Measurements from ENCODE around the gene FRMD4A.
"Not testable (repeated sequence)": the region's sequence is repeated elsewhere in the genome, so short reads cannot be mapped to it uniquely, and the experiment has no call there.

The FRMD4A gene

DNA sequence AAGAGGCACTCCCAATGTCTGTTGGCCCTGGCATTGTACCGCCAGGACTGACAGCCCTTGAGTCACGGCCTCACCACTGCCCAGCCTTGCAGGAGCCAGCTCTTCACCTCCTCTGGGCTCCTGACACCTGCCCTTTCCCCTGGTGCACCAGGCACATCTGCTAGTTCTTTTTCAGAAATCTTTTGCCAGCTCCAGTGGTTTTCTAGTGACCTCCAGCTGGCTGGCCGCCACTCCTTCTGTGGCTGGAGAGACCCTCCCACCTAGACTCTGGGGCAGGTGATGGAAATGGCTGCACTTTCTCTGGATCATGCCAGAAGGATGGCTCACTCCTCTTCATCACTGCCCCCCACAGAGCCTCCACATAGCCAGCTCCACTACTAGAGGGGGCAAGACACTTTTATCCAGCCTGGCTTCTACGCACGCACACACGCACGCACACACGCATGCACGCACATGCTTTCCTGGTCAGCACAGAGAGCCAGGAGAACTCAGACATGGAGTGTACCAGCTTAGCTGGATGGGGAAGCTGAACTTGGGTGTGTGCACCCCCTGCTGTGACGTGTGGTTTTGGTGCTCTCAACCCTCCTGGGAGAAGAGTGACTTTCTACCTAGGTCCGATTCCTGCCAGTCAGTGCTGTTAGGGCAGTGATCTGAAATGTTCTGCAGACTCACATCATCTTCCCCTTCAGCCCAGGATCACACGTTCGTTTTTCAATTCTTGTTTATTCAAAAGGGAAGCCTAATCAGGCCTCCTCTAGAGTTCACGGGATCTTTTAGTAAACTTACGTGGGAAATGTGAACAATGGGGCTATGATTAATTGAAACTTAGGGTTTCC is 522.0 kb downstream of the FRMD4A start:
- in situ Hi-C loops (cut with HindIII; ENCODE audit: low sequenced_read_pairs), result no loop called here

DNA sequence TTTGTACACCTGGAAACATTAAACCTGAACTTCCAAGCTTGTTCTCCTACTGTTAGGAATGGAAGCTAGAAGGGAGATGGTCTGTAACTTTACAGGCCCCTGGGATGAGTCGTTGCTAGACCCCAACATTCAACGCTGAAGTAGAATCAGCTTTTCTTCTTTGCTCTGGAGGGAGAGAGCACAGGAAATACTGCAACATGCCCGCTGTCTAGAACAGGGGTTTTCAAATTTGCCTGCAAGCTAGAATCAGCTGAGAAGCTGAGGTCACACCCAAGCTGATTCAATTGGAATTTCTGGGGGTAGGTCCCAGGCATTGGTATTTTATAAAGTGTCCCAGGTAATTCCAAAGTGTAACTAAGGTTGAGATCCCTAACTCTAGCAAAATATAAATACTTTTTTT is 524.3 kb downstream of the FRMD4A start:
- in situ Hi-C loops (cut with HindIII; ENCODE audit: low sequenced_read_pairs), result no loop called here

DNA sequence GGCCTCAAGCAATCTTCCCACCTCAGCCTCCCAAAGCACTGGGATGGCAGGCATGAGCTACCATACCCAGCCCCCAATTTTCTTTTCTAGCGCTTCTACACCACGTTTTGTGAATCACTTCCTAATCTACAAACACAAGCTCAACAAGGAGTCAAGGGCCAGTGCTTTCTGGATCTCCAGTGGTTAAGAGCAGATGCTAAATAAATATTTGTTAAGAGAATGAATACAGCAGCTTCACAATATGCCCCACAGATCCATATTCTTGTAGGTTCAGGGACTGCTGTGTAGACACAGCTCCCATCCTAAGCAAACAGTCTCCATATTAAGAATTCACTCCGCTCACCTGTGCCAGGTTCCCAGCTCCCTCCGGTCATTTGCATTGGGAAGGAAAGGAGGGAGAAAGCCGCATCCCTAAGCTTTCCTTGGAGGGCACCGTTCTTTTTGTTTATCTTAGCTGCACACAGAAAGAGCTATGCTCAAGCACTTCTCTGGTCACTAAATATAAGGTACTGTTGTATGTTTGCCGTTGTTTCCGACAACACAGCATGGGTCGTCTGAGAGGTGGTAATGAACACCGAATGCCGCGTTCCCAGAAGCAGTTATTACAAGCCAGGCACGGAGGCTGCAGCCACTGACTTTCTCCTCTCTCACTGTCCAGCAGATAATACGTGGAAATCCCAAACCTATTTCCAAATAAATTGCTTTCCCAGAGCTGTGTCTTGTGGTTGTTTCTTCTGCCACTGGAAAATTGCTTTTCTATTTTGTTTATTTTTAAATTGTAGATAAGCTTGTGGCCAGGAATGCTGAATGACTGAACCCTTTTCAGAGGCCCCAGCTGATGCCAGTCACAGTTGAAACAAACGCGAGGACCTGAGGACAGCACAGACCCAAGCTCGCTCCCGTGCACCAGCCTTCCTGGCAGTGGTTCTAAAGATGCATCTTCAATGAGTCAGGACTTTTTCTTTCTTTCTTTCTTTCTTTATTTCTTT is 526.9 kb downstream of the FRMD4A start:
- in situ Hi-C loops (cut with HindIII; ENCODE audit: low sequenced_read_pairs), result no loop called here

DNA sequence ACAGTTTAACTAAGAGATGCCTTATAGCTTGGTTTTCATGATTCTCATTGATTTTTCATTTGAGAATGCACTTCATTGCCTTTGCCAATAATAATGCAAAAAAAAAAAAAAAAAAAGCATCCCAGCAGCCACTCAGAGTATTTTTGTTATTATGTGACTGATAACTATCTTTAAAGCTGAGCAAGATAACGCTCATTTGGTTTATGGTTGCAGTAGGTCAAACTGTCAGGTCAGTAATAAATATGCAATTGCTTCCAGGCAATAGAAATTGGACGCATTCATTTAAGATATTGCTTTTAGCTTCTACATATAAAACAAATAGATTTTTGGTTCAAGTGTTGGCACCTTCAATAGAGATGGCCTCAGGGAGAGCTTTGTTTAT is 528.8 kb downstream of the FRMD4A start:
- in situ Hi-C loops (cut with HindIII; ENCODE audit: low sequenced_read_pairs), result no loop called here

DNA sequence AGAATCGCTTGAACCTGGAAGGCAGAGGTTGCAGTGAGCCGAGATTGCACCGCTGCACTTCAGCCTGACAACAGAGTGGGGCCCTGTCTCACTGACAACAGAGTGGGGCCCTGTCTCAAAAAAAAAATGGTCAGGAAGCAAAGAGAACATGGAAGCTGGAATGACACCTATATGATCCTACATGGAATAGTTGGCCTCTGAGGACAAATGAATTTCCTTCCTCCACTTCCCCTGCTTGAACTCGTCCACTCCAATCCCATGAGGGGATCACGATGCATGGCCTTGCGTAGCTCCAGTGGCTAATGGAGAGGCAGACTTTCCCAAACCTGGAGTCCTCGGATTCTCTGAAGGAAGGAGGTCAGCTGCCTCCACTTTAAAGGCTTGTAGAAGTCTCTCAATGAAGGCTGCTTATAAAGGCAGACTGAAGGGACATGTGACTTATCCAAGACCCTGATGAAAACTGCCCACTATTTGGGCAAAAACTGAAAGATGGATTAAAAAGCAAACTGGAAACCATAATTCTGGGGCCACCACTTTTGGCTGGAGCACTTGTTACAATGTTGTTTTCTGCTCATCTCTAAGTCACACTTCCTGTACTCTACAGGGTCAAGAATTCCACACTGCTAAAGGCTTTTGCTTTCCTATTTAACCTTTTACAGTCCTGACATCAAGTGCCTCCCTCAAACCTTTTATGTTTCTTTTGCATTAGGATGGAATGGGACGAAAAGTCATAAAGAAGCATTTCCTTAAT is 529.4 kb downstream of the FRMD4A start:
- in situ Hi-C loops (cut with HindIII; ENCODE audit: low sequenced_read_pairs), result no loop called here

DNA sequence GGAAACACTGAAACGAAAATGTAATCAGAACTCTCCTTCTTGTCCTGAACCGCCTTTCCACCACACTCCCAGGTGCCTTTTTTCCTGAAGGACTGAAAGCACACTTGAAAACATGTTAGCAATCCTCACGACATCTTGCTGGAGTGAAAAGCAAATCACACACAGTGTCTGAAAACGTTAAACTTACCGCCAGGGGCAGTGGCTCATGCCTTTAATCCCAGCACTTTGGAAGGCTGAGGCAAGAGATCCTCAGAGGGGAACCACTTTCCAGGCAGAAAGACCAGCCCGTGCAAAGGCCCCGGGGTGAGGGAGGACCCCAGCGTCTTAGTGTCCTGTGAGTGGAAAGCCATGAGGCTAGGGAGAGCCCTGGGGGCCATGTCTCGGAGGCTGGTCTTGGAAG is 533.6 kb downstream of the FRMD4A start:
- in situ Hi-C loops (cut with HindIII; ENCODE audit: low sequenced_read_pairs), result no loop called here

DNA sequence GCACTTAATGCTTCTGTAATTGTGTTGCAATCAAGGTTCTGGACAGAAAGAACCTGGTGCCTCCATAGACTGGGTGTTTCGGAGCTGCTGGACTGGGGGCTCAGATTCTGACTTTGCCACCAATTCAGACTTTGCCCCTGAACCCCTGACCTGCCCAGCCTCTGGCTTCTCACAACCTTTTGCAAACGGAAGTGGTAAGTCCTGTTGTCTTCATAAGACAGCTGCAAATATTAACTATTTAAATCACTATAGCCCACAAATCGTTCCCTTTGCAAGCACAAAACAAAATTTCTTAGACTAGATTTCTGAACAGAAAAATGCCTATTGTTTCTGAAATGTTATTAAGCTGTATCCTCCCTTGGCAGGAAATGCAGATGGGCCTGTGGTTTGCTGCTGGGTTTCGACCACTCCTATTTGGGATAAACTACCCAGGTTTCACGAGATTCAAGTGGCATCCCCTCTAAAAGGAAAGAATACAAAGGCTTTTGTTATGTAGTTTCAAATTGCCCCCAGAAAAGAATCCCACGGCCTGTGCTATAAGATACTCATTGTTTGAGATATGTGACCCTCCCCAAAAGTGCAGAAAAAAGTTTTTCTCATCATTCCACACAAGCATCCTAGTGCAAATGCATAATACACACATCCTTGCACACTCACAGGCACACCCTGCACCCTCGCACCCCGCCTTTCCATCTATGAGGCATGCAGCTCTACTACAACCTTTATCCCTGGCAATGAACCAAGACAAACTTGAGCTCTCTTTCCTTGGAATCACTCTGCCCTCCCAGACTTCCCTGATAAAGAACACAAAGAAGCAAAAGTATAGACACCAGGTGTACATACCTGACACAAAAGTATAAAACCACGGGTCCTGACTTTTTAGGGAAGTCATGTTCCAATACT is 534.8 kb downstream of the FRMD4A start:
- in situ Hi-C loops (cut with HindIII; ENCODE audit: low sequenced_read_pairs), result no loop called here

DNA sequence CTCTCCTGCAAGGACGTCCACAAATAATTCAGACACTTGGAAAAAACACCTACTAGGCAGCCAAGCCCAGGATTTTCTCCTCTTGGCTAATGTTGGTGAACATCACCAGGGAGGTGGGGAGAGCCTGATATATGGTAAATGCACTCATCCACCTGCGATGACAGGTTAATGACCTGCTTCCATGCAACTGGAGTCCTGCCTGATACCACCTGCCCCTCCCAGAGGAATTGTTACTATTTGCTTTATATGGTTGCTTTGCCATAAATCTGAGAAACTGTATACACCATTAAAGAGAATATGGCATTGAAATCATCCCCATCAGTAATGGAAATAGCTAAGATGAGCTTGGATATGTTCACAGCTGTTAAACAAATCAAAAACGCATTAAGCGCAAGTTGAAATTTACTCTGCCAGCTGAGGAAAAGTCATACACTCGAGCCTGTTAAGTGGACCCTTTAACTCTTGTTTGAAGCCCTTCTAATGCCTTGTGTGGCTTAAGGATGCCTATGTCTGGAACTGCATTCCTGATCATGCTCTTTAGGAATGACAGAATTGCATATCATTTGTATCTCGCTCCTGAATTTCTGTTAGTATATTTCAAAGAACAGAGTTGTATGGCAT is 535.6 kb downstream of the FRMD4A start:
- in situ Hi-C loops (cut with HindIII; ENCODE audit: low sequenced_read_pairs), result no loop called here

DNA sequence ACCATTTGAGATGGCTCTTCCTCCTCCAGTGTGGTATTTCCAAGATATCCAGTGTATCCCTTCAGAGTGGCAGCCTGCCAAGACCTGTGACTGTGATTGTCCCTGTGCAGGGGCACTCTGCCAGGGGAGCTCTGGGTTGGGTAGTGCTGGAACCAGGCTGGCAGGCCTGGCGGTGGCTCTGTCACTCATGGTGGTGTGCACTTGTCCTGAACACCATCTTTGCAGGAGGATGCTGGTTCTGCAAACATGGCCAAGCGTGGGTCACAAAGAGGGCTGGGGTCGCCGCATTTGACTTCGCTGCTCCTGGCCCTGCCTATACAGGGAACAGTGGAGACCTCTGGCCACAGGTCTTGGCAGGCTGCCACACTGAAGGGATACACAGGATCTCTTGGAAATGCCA is 538.7 kb downstream of the FRMD4A start:
- in situ Hi-C loops (cut with HindIII; ENCODE audit: low sequenced_read_pairs), result no loop called here

DNA sequence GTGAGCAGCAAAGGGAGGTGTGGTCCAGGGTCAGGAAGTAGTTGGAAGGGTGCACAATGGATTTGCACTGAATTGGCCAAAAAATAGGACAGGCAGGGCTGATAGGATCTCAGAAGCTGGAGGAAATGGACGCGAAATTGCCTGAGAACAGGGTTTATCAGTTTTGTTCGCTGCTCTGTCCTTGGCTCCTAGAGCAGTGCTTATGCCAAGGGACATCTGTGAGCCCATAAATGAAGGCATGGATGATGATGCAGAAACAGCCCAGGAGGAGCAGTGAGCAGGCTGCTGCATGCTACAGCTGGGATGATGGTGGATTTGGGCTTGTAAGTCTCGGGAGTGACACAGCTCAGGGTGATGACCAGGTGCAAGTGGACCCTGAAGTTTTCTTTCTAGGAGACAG is 539.2 kb downstream of the FRMD4A start:
- in situ Hi-C loops (cut with HindIII; ENCODE audit: low sequenced_read_pairs), result no loop called here

DNA sequence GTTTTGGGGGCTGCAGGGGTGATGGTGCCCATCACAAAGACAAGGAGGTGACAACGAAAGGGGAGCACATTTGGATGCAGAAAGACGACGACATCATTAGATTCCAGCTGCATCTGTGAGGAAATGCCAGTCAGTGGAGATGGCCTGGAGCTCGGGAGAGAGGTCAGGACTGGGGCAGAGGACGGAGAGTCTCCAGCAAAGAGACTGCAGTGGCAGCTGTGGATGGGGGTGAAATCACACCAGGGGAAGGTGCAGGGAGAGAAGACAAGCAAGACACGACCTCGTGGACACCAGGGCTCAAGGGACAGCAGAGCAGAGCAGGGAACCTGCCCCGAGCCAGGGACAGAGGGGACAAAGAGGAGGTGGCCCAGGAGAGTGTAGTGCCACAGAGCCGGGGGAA is 540.5 kb downstream of the FRMD4A start:
- in situ Hi-C loops (cut with HindIII; ENCODE audit: low sequenced_read_pairs), result no loop called here

DNA sequence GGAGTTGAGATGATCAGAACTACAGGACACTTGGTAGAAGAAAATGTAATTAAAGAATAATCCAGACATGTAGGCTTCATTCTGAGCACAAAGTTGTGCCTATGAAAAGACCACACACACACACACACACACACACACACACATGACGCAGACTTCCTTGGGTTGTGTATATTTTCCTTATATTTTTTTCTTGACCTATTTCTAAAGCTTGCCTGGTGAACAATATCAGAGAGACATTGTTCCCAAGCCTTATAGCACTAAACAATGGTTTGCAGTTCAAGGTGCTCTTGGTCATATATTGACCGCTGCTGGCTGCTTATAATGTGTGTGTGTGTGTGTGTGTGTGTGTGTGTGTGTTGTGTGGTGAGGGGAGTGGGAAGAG is 541.3 kb downstream of the FRMD4A start:
- in situ Hi-C loops (cut with HindIII; ENCODE audit: low sequenced_read_pairs), result no loop called here

DNA sequence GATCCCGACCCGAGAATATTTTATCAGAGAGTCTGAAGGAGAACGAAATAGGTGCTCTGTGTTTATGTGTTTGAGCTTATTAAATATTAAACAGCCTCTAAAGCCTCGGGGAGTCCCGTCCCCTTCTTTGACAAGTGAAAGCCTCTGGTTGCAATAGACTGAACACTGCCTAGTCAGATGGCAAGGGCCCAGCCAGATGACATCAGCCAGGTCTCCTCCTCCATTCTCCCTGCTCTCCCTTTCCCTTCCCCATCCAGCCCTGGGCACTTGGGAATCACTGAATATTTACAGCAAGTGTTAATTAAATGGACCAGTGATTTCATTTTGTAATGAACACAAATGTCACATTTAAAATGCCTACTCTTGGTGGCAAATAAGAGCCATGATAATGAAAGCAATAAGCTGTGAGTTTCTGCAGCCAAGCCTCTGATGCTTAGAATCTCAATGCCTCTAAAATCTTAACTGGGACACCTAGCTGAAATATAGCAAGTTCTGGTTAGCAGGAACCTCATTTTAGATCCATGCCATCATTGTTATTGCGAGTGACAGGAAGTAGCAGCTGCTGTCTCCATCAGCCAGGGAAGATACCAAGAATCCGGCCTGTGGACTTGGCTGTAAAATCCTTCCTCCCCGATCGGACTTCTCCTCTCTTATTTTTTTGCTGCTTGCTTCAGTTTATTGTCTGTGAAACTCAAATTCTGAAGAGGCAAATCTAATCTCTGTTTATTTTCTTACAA is 541.8 kb downstream of the FRMD4A start:
- in situ Hi-C loops (cut with HindIII; ENCODE audit: low sequenced_read_pairs), result no loop called here

DNA sequence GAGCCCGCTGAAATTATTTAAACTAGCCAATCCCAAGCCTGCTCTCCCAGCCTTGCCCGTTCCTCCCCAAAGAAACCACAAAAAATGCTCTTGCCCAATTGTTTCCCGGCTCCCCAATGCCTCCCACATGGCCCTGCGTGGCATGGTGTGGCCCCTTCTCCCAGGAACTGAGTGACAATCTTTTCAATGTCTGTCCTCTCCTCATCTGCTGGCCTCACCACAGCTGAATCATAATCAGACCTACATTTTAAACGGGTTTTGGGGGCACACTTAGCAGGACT is 542.5 kb downstream of the FRMD4A start:
- in situ Hi-C loops (cut with HindIII; ENCODE audit: low sequenced_read_pairs), result no loop called here

DNA sequence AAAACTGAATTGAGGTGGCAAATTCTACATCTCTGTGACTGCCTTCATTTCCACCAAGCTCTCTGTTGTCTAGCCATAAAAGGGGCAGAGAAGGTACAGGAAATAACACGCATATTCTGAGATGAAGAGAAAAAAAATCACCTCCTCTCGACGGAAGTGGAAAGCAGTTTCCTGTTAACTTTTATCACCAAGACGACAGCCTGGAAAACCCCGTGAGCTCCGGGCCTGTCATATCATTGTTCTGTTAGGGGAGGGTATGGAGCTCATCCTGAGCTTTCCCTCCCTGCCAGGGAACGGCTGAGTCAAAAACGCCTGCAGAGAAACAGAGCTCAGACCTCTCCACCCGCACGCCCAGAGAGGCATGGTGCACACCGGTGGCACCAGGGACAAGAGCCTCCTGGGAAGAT is 543.7 kb downstream of the FRMD4A start:
- in situ Hi-C loops (cut with HindIII; ENCODE audit: low sequenced_read_pairs), result no loop called here

DNA sequence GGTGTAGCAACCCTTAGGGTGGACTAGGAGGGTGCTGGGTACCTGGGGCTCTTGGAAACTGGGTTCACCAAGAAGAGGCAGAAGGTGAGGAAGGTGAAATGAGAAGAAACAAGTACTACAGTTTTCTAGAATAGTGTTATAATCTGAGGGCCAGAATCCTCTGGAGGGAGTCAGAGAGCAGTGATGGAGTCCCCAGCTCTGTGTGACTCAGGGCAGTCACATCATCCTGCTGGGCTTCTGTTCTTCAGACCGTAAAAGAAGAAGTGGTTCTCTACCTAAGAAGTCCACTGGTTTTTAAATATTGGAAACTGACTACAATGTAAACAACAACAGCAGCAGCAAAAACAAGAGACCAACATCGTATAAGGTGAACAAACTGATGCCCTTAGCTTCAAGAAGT is 546.7 kb downstream of the FRMD4A start:
- in situ Hi-C loops (cut with HindIII; ENCODE audit: low sequenced_read_pairs), result no loop called here

DNA sequence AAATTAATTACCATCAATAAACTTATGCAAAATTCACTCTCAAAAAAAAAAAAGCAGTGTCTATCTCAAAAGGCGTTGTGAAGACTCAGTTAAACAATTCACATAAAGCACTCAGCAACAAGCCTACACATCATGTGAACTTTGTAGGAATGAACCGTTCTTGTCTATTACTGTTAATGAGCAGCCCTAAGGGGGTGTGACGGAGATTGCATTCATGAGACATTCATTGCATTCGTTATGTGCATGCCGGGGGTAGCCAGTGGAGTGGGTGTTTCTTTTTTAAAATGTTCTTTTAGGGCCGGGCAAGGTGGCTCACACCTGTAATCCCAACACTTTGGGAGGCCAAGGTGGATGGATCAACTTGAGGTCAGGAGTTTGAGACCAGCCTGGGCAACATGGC is 551.0 kb downstream of the FRMD4A start:
- in situ Hi-C loops (cut with HindIII; ENCODE audit: low sequenced_read_pairs), result no loop called here

DNA sequence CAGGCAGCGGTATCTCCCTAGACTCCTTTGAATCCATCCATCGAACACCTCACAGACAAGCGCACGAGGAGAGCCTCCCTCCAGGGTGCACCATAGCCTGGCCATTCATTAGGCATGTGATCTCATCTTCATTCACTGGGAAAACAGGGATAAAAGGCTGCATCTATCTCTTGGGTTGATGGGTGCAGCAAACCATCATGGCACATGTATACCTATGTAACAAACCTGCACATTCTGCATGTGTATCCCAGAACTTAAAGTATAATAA is 552.1 kb downstream of the FRMD4A start:
- in situ Hi-C loops (cut with HindIII; ENCODE audit: low sequenced_read_pairs), result not testable (repeated sequence)

DNA sequence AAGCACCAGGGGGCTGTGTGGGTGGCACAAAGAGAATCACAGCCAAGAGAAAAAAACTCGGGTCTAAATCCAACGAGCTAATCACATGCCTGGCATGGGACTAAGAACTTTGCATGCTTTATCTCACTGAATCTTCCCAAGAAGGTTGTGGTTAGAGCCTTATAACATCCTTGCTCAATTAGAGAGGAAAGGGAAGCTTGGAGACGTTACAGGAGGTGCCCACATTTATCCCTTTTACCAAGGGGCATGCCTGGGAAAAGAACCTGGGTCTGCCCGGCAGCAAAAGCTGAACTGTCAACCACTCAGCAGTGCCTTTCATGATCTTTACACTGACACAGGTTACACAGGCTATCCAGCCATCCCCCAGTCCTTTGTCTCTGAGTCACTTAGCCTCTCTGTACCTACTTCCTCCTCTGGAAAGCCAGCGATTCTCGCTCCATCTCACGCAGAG is 553.8 kb downstream of the FRMD4A start:
- in situ Hi-C loops (cut with HindIII; ENCODE audit: low sequenced_read_pairs), result no loop called here
